ENCODE results near the gene DNM3.

The DNM3 gene

GRCh38 chr1:171931752-171932151, 90.5 kb downstream of the DNM3 start:
- no peak for DNase-seq

GRCh38 chr1:171934664-171935063, 93.4 kb downstream of the DNM3 start:
- DNase-seq: no peak

GRCh38 chr1:171935086-171935485, 93.8 kb downstream of the DNM3 start:
- DNase-seq: no peak

- DNase-seq: no peak
Measured at GRCh38 chr1:171935664-171936063, 94.4 kb downstream of the DNM3 start.

- no peak for DNase-seq
Measured at GRCh38 chr1:171937938-171938337, 96.6 kb downstream of the DNM3 start.

GRCh38 chr1:171939740-171940139, 98.4 kb downstream of the DNM3 start:
- no peak for DNase-seq

- no peak for DNase-seq
Measured at GRCh38 chr1:171940368-171940767, 99.1 kb downstream of the DNM3 start.

GRCh38 chr1:171941920-171942319, 100.6 kb downstream of the DNM3 start:
- no peak for DNase-seq

GRCh38 chr1:171943973-171944561, 102.8 kb downstream of the DNM3 start:
- no peak for DNase-seq

GRCh38 chr1:171948511-171948910, 107.2 kb downstream of the DNM3 start:
- DNase-seq: no peak

GRCh38 chr1:171949316-171949715, 108.0 kb downstream of the DNM3 start:
- DNase-seq: no peak

GRCh38 chr1:171953835-171954234, 112.5 kb downstream of the DNM3 start:
- no peak for DNase-seq

- DNase-seq: peak; percentile 18
Measured at GRCh38 chr1:171954361-171954760, 113.1 kb downstream of the DNM3 start.

- DNase-seq: no peak
Measured at GRCh38 chr1:171961861-171962260, 120.6 kb downstream of the DNM3 start.

- no peak for DNase-seq
Measured at GRCh38 chr1:171963762-171964161, 122.5 kb downstream of the DNM3 start.

- DNase-seq: no peak
Measured at GRCh38 chr1:171965777-171966176, 124.5 kb downstream of the DNM3 start.

GRCh38 chr1:171966426-171967220, 125.3 kb downstream of the DNM3 start:
- no peak for DNase-seq

GRCh38 chr1:171969226-171969625, 127.9 kb downstream of the DNM3 start:
- DNase-seq: no peak

- DNase-seq: no peak
Measured at GRCh38 chr1:171969813-171970212, 128.5 kb downstream of the DNM3 start.

- DNase-seq: no peak
Measured at GRCh38 chr1:171972846-171973245, 131.5 kb downstream of the DNM3 start.

GRCh38 chr1:171973421-171973820, 132.1 kb downstream of the DNM3 start:
- DNase-seq: no peak

GRCh38 chr1:171981303-171981702, 140.0 kb downstream of the DNM3 start:
- no peak for DNase-seq

- DNase-seq: no peak
Measured at GRCh38 chr1:171983584-171983983, 142.3 kb downstream of the DNM3 start.

GRCh38 chr1:171984262-171984661, 143.0 kb downstream of the DNM3 start:
- DNase-seq: no peak

Measured in retina (tissue), 1 donor.